HEK293T (cell line): ENCODE results near the gene ATG9A.

ENCODE experiments used
- ELF4 ChIP-seq: fragments of 450-650 bp; IDR thresholded peaks from 2 replicates; pipeline ENCODE4 v1.6.1; 2017; ENCODE audit warnings: antibody characterized with exemption
- FOXK2 ChIP-seq: fragments of 450-650 bp; IDR thresholded peaks from 2 replicates; pipeline ENCODE4 v1.6.1; 2016; ENCODE audit warnings: mild to moderate bottlenecking
- FOXM1 ChIP-seq: fragments of 450-650 bp; IDR thresholded peaks from 2 replicates; pipeline ENCODE4 v1.6.1; 2017; ENCODE audit warnings: mild to moderate bottlenecking, borderline replicate concordance
- L3MBTL2 ChIP-seq: fragments of 450-650 bp; conservative IDR thresholded peaks from 2 replicates; pipeline ENCODE4 v1.6.1; 2016; ENCODE audit warnings: mild to moderate bottlenecking
- NFRKB ChIP-seq: fragments of 450-650 bp; IDR thresholded peaks from 2 replicates; pipeline ENCODE4 v1.6.1; 2016; ENCODE audit warnings: mild to moderate bottlenecking, moderate library complexity
- PKNOX1 ChIP-seq: fragments of 450-650 bp; IDR thresholded peaks from 2 replicates; pipeline ENCODE4 v1.6.1; 2016
- SP1 ChIP-seq: fragments of 450-650 bp; IDR thresholded peaks from 2 replicates; pipeline ENCODE4 v1.6.1; 2017
- SUZ12 ChIP-seq: fragments of 450-650 bp; IDR thresholded peaks from 2 replicates; pipeline ENCODE4 v1.6.1; 2016; ENCODE audit warnings: mild to moderate bottlenecking

GRCh38 chr2:219251656-219252055, 22.2 kb upstream of the ATG9A start:
- TF ChIP-seq ELF4 = no peak
- no peak for TF ChIP-seq L3MBTL2
- no peak for TF ChIP-seq FOXK2
- TF ChIP-seq SP1 = no peak
- TF ChIP-seq NFRKB = no peak
- no peak for TF ChIP-seq PKNOX1
- no peak for TF ChIP-seq FOXM1
- TF ChIP-seq SUZ12 = no peak
